Heart left ventricle (tissue), 16 donors: ENCODE measurements around the gene IAH1. TPM values are rescaled to one million over a fixed set of nuclear protein-coding genes. Genes with fewer than 3 reads are reported as not detected.

Experiments used
- ATAC-seq, 4 donors: fragments of 200-7000 bp; cut with Tn5 transposase; one replicate each; pipeline ENCODE4 v1.9.1; 2020 to 2022; ENCODE audit warnings: moderate library complexity in 4 of 4, mild to moderate bottlenecking in 3 of 4, moderate number of reproducible peaks in 1 of 4
- DNase-seq, 5 donors: peaks; one replicate each; pipeline ENCODE4 v3.0.0-alpha.2; 2020
- H3K27ac ChIP-seq, 12 donors: fragments of 200-600 bp; sonication (generic) in 4 of 12; one replicate each; pipeline versions ENCODE4 v1.5.0 to v1.8.0; 2016 to 2022; ENCODE audit warnings: mild to moderate bottlenecking in 2 of 12
- H3K27me3 ChIP-seq, 9 donors: fragments of 200-600 bp; sonication (generic) in 2 of 9; one replicate each; pipeline versions ENCODE4 v1.5.1 to v1.8.0; 2016 to 2022; ENCODE audit warnings: mild to moderate bottlenecking in 3 of 9
- H3K36me3 ChIP-seq, 9 donors: fragments of 200-600 bp; sonication (generic) in 2 of 9; one replicate each; pipeline versions ENCODE4 v1.5.0 to v1.8.0; 2018 to 2022; ENCODE audit warnings: mild to moderate bottlenecking in 2 of 9
- H3K4me1 ChIP-seq, 12 donors: fragments of 200-600 bp; sonication (generic) in 4 of 12; one replicate each; pipeline versions ENCODE4 v1.5.0 to v1.8.0; 2016 to 2022; ENCODE audit warnings: mild to moderate bottlenecking in 3 of 12
- H3K4me3 ChIP-seq, 12 donors: fragments of 200-600 bp; sonication (generic) in 4 of 12; one replicate each; pipeline versions ENCODE4 v1.5.0 to v1.8.0; 2017 to 2022; ENCODE audit warnings: mild to moderate bottlenecking in 9 of 12, moderate library complexity in 4 of 12
- H3K9me3 ChIP-seq, 12 donors: fragments of 200-600 bp; sonication (generic) in 4 of 12; one replicate each; pipeline versions ENCODE4 v1.5.0 to v1.8.0; 2016 to 2022; ENCODE audit warnings: mild to moderate bottlenecking in 1 of 12
- CTCF ChIP-seq, 12 donors: fragments of 200-600 bp; sonication (generic) in 4 of 12; IDR thresholded peaks; one replicate each; pipeline versions ENCODE4 v1.5.0 to v1.8.0; 2018 to 2022; ENCODE audit warnings: antibody characterized with exemption in 12 of 12, mild to moderate bottlenecking in 5 of 12
- POLR2A ChIP-seq, 2 donors: fragments of 450-650 bp; IDR thresholded peaks; one replicate each; pipeline ENCODE4 v1.6.1; 2017; ENCODE audit warnings: antibody characterized with exemption in 2 of 2, mild to moderate bottlenecking in 2 of 2, moderate library complexity in 2 of 2
- WGBS, 4 donors: extraction: QIAGEN DNeasy Blood & Tissue Kit in 2 of 4; methylation state at CpG; one replicate each; pipeline versions ENCODE4 v1.1.5 to v1.1.7; 2013 to 2018; 5-methylcytosine and 5-hydroxymethylcytosine counted together
- intact Hi-C, 10 donors: fragments of 100-400 bp; cut with DNase I; formaldehyde crosslinking; loops; one replicate each; pipeline versions ENCODE4 v1.11.1 to v1.14.2; 2022
- long read RNA-seq, 3 donors: library from polyadenylated mRNA; unstranded; transcript quantifications; one replicate each; pipeline ENCODE4 v2.0.0, GENCODE V29; 2020 to 2021
- polyA plus RNA-seq, 2 donors: library from polyadenylated mRNA; stranded (reverse); fragments of 200-250 nt; gene quantifications; one replicate each; pipeline ENCODE4 v1.2.3, GENCODE V29; 2013
- total RNA-seq, 9 donors: library from RNA; depleted of rRNA in 2 of 9; stranded (reverse); fragments of >200 nt in 2 of 9; fragmentation: NEBNext Ultra II Directional in 3 of 9; extraction: Animal tissue kit (Norgen Biotek cat#: 25700) in 3 of 9; gene quantifications; one replicate each; pipeline versions ENCODE4 v1.1.0 to v1.2.4, GENCODE V29; 2016 to 2023
- donor health status: ischemic (EF 13 %, LVEDD 7.1; RV severe dilation, severe dysfunction).
- donor health status: healthy with polysubstance abuse.
- donor health status: DM: no; HTN: yes; CAD: no.
- donor health status: DM: no; HTN: no; CAD: no.
- donor health status: ischemic (EF 25% LVEDD 6.9; RV normal size, moderate dysfunction).
- donor health status: ischemic (EF 25% LVEDD 5.7; RV mildly dilated, moderate dysfunction).
- donor health status: healthy.
- donor health status: DM: yes; HTN: yes; CAD: no.
- donor health status: ischemic (EF 35%, LVEDD 5.7; RV mildly dilated, moderate dysfunction).
- donor health status: nonischemic (EF 11% LVEDD 7.7; RV severe dilation, severe dysfunction).
- donor health status: DM: yes; HTN: yes; CAD: no.
- donor health status: PGD.
- donor health status: ischemic (EF 29% LVEDD 5.4; RV normal size, mild dysfunction).
- donor health status: nonischemic (EF 23%, LVEDD 6.1; RV moderate dilation, normal function).

IAH1 gene, protein sequence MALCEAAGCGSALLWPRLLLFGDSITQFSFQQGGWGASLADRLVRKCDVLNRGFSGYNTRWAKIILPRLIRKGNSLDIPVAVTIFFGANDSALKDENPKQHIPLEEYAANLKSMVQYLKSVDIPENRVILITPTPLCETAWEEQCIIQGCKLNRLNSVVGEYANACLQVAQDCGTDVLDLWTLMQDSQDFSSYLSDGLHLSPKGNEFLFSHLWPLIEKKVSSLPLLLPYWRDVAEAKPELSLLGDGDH
- total RNA-seq (100 to 1,000 TPM in 1 of 9 donors, 10 to 100 TPM in 8; 58.4 to 101 (median 78.0) TPM), polyA plus RNA-seq (100 to 1,000 TPM in 1 of 2 donors, 10 to 100 TPM in 1; 51.6 to 124 TPM)
- long read RNA-seq, donor 1, transcript IAH1-215 (6 exons, 1,266 nt), result major isoform, 49 of 72 reads
- long read RNA-seq, donor 1, transcript IAH1-202 (5 exons, 2,137 nt), result minor isoform, 7 of 72 reads
- long read RNA-seq, donor 1, partial matches to known transcripts, result 4 of 72 reads
- long read RNA-seq, donor 1, other reads (novel, unspliced or antisense), result 9 of 72 reads
- long read RNA-seq, donor 2, transcript IAH1-202 (5 exons, 2,137 nt), result minor isoform, 10 of 135 reads
- long read RNA-seq, donor 2, transcript IAH1-215 (6 exons, 1,266 nt), result major isoform, 105 of 135 reads
- long read RNA-seq, donor 2, partial matches to known transcripts, result 2 of 135 reads
- long read RNA-seq, donor 2, other reads (novel, unspliced or antisense), result 16 of 135 reads
- long read RNA-seq, donor 3, transcript IAH1-215 (6 exons, 1,266 nt), result major isoform, 39 of 51 reads
- long read RNA-seq, donor 3, partial matches to known transcripts, result 1 of 51 reads
- long read RNA-seq, donor 3, other reads (novel, unspliced or antisense), result 8 of 51 reads

DNA sequence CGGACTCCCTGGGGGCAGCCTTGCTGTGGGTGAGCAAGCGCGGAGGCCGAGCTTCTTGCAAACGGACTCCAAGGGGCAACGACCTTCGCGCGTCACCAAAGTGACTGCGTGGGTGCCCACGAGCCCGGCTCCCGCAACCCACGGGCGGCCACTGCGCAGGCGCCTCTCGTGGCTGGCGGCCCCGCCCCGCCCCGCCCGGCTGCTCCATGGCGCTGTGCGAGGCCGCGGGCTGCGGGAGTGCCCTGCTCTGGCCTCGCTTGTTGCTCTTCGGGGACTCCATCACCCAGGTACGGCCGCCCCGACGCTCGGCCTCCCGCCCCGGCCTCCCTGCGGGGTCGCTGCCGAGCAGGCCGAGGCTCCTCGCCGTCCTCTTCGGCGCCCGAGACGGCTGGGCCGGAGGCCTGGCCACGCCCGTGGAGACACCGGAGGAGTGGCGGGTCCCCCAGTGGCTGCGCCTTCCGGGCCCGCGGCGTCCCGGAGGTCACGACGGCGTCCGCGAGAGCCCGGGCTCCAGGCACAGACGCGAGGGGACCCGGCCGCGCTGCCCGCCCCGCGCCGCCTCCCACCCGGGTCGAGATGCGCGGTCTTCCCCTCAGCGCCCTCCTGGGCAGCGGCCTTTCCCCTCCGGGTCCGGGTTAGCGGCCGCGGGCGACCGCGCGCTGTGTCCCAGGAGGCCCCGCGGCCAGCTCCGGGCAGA is at the start of gene IAH1:
IAH1 (plus strand) TSS at position 191 of the 697 bp plus-strand sequence; CDS start at position 207, 16 bp downstream.
- intact Hi-C loops, result loop anchor here in 3 of 10 donors (5.0 to 10.0 kb wide), 5 partner anchors 78 to 332 kb away; partner anchors contain the start of gene ADAM17 (in 1 of the 3)
- Histone ChIP-seq H3K9me3 (no peaks in the 10 kb centered on the region), H3K4me1 (peaks cover 0 to 42% (median 32%) of the 10 kb centered on the region in 12 donors), H3K36me3 (peaks cover 0 to 50% (median 17%) of the 10 kb centered on the region in 9 donors), H3K27me3 (no peaks in the 10 kb centered on the region), H3K27ac (peak within 1 kb of the TSS; percentile 52 to 93 (median 84)), H3K4me3 (peak within 1 kb of the TSS; percentile 59 to 93 (median 82))
- TF ChIP-seq POLR2A (IDR thresholded peaks at IDR 0.05) (peak in 1 of 2 donors; percentile 65), CTCF (IDR thresholded peaks at IDR 0.05) (peak in 3 of 12 donors; percentile 5 to 12 (median 11))
- 0 to 2% (median 0%) methylated on average over 13 to 91 of the region's 91 CpGs for WGBS, 4 donors
- ATAC-seq (peak; percentile 57 to 93 (median 82)), DNase-seq (peak; percentile 60 to 86 (median 75))

GRCh38 chr2:9428965-9429577 is 45.3 kb upstream of the IAH1 start:
- Histone ChIP-seq H3K27me3 (no peaks in the 10 kb centered on the region), H3K4me1 (peaks cover 0 to 17% (median 9%) of the 10 kb centered on the region in 12 donors), H3K9me3 (no peaks in the 10 kb centered on the region), H3K27ac (no peak overlapping the region), H3K4me3 (no peak overlapping the region), H3K36me3 (peaks cover 0 to 56% (median 54%) of the 10 kb centered on the region in 9 donors)
- ATAC-seq, result no peak
- 74 to 94% (median 80%) methylated on average over 5 of the region's 5 CpGs for WGBS, 4 donors
- no peak for TF ChIP-seq POLR2A (IDR thresholded peaks at IDR 0.05)
- TF ChIP-seq CTCF (IDR thresholded peaks at IDR 0.05), result no peak
- intact Hi-C loops, result loop anchor here in 3 of 10 donors (5.0 to 10.0 kb wide), 2 partner anchors 284 to 287 kb away; no protein-coding TSS in a partner anchor
- no peak for DNase-seq

GRCh38 chr2:9430316-9431293 is 43.7 kb upstream of the IAH1 start:
- Histone ChIP-seq H3K27me3 (no peaks in the 10 kb centered on the region), H3K27ac (peak overlapping the region in 1 of 12 donors; percentile 2), H3K4me3 (no peak overlapping the region), H3K4me1 (peaks cover 0 to 7% (median 0%) of the 10 kb centered on the region in 12 donors), H3K36me3 (peaks cover 0 to 71% (median 67%) of the 10 kb centered on the region in 9 donors), H3K9me3 (no peaks in the 10 kb centered on the region)
- no peak for DNase-seq
- TF ChIP-seq POLR2A (IDR thresholded peaks at IDR 0.05) (no peak), CTCF (IDR thresholded peaks at IDR 0.05) (no peak)
- peak in 1 of 4 donors; percentile 31 for ATAC-seq
- 56 to 66% (median 62%) methylated on average over 2 of the region's 2 CpGs for WGBS, 4 donors
- intact Hi-C loops, result no loop called here
